H1 (cell line): ENCODE data around the gene SPG11. TPM values are rescaled to one million over a fixed set of nuclear protein-coding genes. Genes with fewer than 3 reads are reported as not detected.

Experiments
- CTCF ChIA-PET: fragments of 300-600 bp; sonication (Branson Sonifier 250); formaldehyde crosslinking; loops from one replicate; lab custom pipeline; 2021; ENCODE audit not compliant: partially characterized antibody; lab: Charles Lee
- POLR2A ChIA-PET: fragments of 300-600 bp; sonication (Branson Sonifier 250); formaldehyde crosslinking; loops from one replicate; lab custom pipeline; 2021; ENCODE audit warnings: inconsistent platforms; ENCODE audit not compliant: partially characterized antibody; lab: Charles Lee
- DNase-seq, 2 experiments: peaks; one replicate each; pipeline versions ENCODE4 v3.0.0 to v3.0.0-alpha.2; 2010 to 2022; ENCODE audit warnings: low spot score in 2 of 2, low read depth in 1 of 2, mixed read lengths in 1 of 2
- FAIRE-seq: peaks from 2 replicates; lab custom pipeline; 2011; peaks lifted over from hg19 to GRCh38; lab: Jason Lieb, UNC
- H2AFZ ChIP-seq: 2 replicates; pipeline ENCODE4 v1.8.1; 2012; ENCODE audit warnings: low read length, inconsistent platforms
- H2AK5ac ChIP-seq: 2 replicates; pipeline ENCODE4 v1.6.1; 2013; ENCODE audit warnings: low read depth, low read length
- H2BK120ac ChIP-seq: replicated peaks from 2 replicates; pipeline ENCODE3; 2013; ENCODE audit warnings: low read depth, low read length, inconsistent platforms
- H2BK12ac ChIP-seq: 2 replicates; pipeline ENCODE4 v1.6.1; 2013; ENCODE audit warnings: low read depth, low read length
- H2BK15ac ChIP-seq: 2 replicates; pipeline ENCODE4 v1.6.1; 2013; ENCODE audit warnings: low read length
- H2BK20ac ChIP-seq: 2 replicates; pipeline ENCODE4 v1.6.1; 2013; ENCODE audit warnings: low read length
- H2BK5ac ChIP-seq: 2 replicates; pipeline ENCODE4 v1.6.1; 2013; ENCODE audit warnings: low read depth, low read length
- H3K14ac ChIP-seq: 2 replicates; pipeline ENCODE4 v1.6.1; 2013; ENCODE audit warnings: inconsistent platforms; ENCODE audit not compliant: insufficient read length
- H3K18ac ChIP-seq: 2 replicates; pipeline ENCODE4 v1.6.1; 2013; ENCODE audit warnings: low read length; ENCODE audit errors: extremely low read depth
- H3K23ac ChIP-seq: 2 replicates; pipeline ENCODE4 v1.6.1; 2013; ENCODE audit warnings: inconsistent platforms; ENCODE audit not compliant: insufficient read length
- H3K23me2 ChIP-seq: 2 replicates; pipeline ENCODE4 v1.6.1; 2013; ENCODE audit warnings: low read depth, low read length
- H3K27ac ChIP-seq: 2 replicates; pipeline ENCODE4 v1.6.1; 2011; ENCODE audit warnings: low read depth, low read length, inconsistent platforms
- H3K27me3 ChIP-seq, 4 experiments: replicated peaks in 1 of 4; 1 replicate in 1 of 4; 2 replicates in 3 of 4; pipeline versions ENCODE4 v1.6.1 to v1.8.1; 2011 to 2013; ENCODE audit warnings: low read length in 3 of 4, mild to moderate bottlenecking in 3 of 4, inconsistent platforms in 2 of 4, mixed read lengths in 2 of 4, moderate library complexity in 1 of 4; ENCODE audit not compliant: control insufficient read depth in 3 of 4, insufficient read depth in 3 of 4; ENCODE audit errors: extremely low read depth in 1 of 4
- H3K36me3 ChIP-seq, 4 experiments: 2 replicates each; pipeline versions ENCODE4 v1.6.1 to v1.8.1; 2011 to 2013; ENCODE audit warnings: mild to moderate bottlenecking in 4 of 4, low read length in 3 of 4, moderate library complexity in 2 of 4, control low read depth in 1 of 4, inconsistent platforms in 1 of 4; ENCODE audit not compliant: insufficient read depth in 4 of 4, control insufficient read depth in 2 of 4
- H3K4ac ChIP-seq: replicated peaks from 2 replicates; pipeline ENCODE3; 2013; ENCODE audit warnings: low read length, low read depth, mixed read lengths, inconsistent platforms; ENCODE audit not compliant: insufficient read length
- H3K4me1 ChIP-seq, 4 experiments: replicated peaks in 1 of 4; 1 replicate in 1 of 4; 2 replicates in 3 of 4; pipeline versions ENCODE4 v1.6.1 to v1.8.1; 2011 to 2013; ENCODE audit warnings: low read length in 3 of 4, inconsistent platforms in 2 of 4, mixed read lengths in 1 of 4; ENCODE audit not compliant: insufficient read depth in 4 of 4, control insufficient read depth in 3 of 4
- H3K4me2 ChIP-seq, 2 experiments: 2 replicates each; pipeline versions ENCODE4 v1.6.1 to v1.8.1; 2011 to 2013; ENCODE audit warnings: low read depth in 2 of 2, low read length in 2 of 2, control low read depth in 1 of 2, inconsistent platforms in 1 of 2, mild to moderate bottlenecking in 1 of 2; ENCODE audit not compliant: insufficient read depth in 1 of 2
- H3K4me3 ChIP-seq, 4 experiments: fragments of 200-600, 300-600 bp in 1 of 4; sonication (generic), shearing (Covaris generic), sonication (Bioruptor Twin) in 1 of 4; 2 replicates each; pipeline versions ENCODE4 v1.5.1 to v1.8.1; 2011 to 2016; ENCODE audit warnings: low read length in 4 of 4, low read depth in 3 of 4, control low read depth in 2 of 4, inconsistent platforms in 2 of 4, mild to moderate bottlenecking in 2 of 4, mixed read lengths in 1 of 4, moderate library complexity in 1 of 4; ENCODE audit not compliant: insufficient read depth in 2 of 4; ENCODE audit errors: extremely low read depth in 1 of 4
- H3K56ac ChIP-seq: replicated peaks from 2 replicates; pipeline ENCODE3; 2013; ENCODE audit warnings: low read depth, mild to moderate bottlenecking, mixed read lengths, low read length, inconsistent platforms; ENCODE audit not compliant: insufficient read length
- H3K79me1 ChIP-seq: 2 replicates; pipeline ENCODE4 v1.6.1; 2013; ENCODE audit warnings: low read depth, low read length, control low read depth
- H3K79me2 ChIP-seq, 2 experiments: 2 replicates each; pipeline versions ENCODE4 v1.6.1 to v1.8.1; 2012 to 2013; ENCODE audit warnings: low read length in 2 of 2, mild to moderate bottlenecking in 2 of 2, inconsistent platforms in 1 of 2; ENCODE audit not compliant: insufficient read depth in 2 of 2, control insufficient read depth in 1 of 2
- H3K9ac ChIP-seq, 4 experiments: replicated peaks in 1 of 4; 1 replicate in 1 of 4; 2 replicates in 3 of 4; pipeline versions ENCODE4 v1.6.1 to v1.8.1; 2011 to 2013; ENCODE audit warnings: low read depth in 3 of 4, low read length in 3 of 4, control low read depth in 2 of 4, mild to moderate bottlenecking in 2 of 4, moderate library complexity in 2 of 4, inconsistent platforms in 1 of 4; ENCODE audit errors: extremely low read depth in 1 of 4
- H3K9me3 ChIP-seq, 2 experiments: 2 replicates each; pipeline versions ENCODE4 v1.6.1 to v1.8.1; 2012 to 2013; ENCODE audit warnings: mild to moderate bottlenecking in 2 of 2, moderate library complexity in 2 of 2, control low read depth in 1 of 2, inconsistent platforms in 1 of 2, low read depth in 1 of 2, low read length in 1 of 2, mixed read lengths in 1 of 2; ENCODE audit not compliant: insufficient read depth in 2 of 2
- H4K20me1 ChIP-seq, 2 experiments: replicated peaks in 1 of 2; 2 replicates each; pipeline versions ENCODE3 to v1.8.1; 2011 to 2013; ENCODE audit warnings: inconsistent platforms in 2 of 2, low read length in 2 of 2, mild to moderate bottlenecking in 1 of 2; ENCODE audit not compliant: insufficient read depth in 2 of 2, control insufficient read depth in 1 of 2
- H4K5ac ChIP-seq: 2 replicates; pipeline ENCODE4 v1.6.1; 2013; ENCODE audit warnings: low read length, low read depth, mixed read lengths, inconsistent platforms; ENCODE audit not compliant: insufficient read length
- H4K8ac ChIP-seq: 2 replicates; pipeline ENCODE4 v1.8.0; 2013; ENCODE audit warnings: mild to moderate bottlenecking, moderate library complexity, low read length, inconsistent platforms; ENCODE audit not compliant: insufficient read depth; ENCODE audit errors: extremely low read depth
- H4K91ac ChIP-seq: replicated peaks from 2 replicates; pipeline ENCODE3; 2013; ENCODE audit warnings: low read length, mixed read lengths, inconsistent platforms; ENCODE audit not compliant: insufficient read length
- ASH2L ChIP-seq: fragments of 200-600, 300-600 bp; sonication (generic); IDR thresholded peaks from one replicate; pipeline ENCODE4 v1.7.1; 2017; ENCODE audit warnings: low read length
- CHD1 ChIP-seq: IDR thresholded peaks from 2 replicates; pipeline ENCODE4 v1.6.1; 2012; ENCODE audit warnings: low read depth, low read length, improper control_type of control experiment
- HDAC6 ChIP-seq: IDR thresholded peaks from one replicate; pipeline ENCODE4 v1.7.1; 2012; ENCODE audit warnings: low read depth, mild to moderate bottlenecking, inconsistent platforms, low read length, moderate library complexity
- JUND ChIP-seq: IDR thresholded peaks from 2 replicates; pipeline ENCODE4 v1.6.1; 2011; ENCODE audit warnings: mild to moderate bottlenecking, improper control_type of control experiment, low read length
- POLR2A ChIP-seq, 2 experiments: IDR thresholded peaks; 1 replicate in 1 of 2; 2 replicates in 1 of 2; pipeline ENCODE4 v1.6.1; 2011; ENCODE audit warnings: low read depth in 2 of 2, low read length in 2 of 2, mild to moderate bottlenecking in 2 of 2; ENCODE audit errors: control extremely low read depth in 1 of 2
- RBBP5 ChIP-seq: IDR thresholded peaks from 2 replicates; pipeline ENCODE4 v1.7.1; 2012; ENCODE audit warnings: low read depth, mild to moderate bottlenecking, inconsistent platforms, low read length, moderate library complexity, borderline replicate concordance
- SIN3A ChIP-seq, 2 experiments: IDR thresholded peaks in 1 of 2; conservative IDR thresholded peaks in 1 of 2; 2 replicates each; pipeline ENCODE4 v1.6.1; 2011 to 2012; ENCODE audit warnings: low read length in 2 of 2, improper control_type of control experiment in 1 of 2, low read depth in 1 of 2, mild to moderate bottlenecking in 1 of 2
- WGBS, 2 experiments: shearing (Covaris generic) in 1 of 2; methylation state at CpG; one replicate each; pipeline versions ENCODE4 v1.1.6 to v1.1.7; 2013 to 2015; ENCODE audit warnings: low lambda C conversion rate in 2 of 2, mixed read lengths in 2 of 2, inconsistent platforms in 1 of 2, low coverage in 1 of 2, missing lambda C conversion rate in 1 of 2; ENCODE audit not compliant: insufficient replicate concordance in 2 of 2, insufficient coverage in 1 of 2, insufficient read length in 1 of 2; ENCODE audit errors: extremely low coverage in 1 of 2, missing lambda C conversion rate in 1 of 2; 5-methylcytosine and 5-hydroxymethylcytosine counted together
- polyA plus RNA-seq, 7 experiments: library from polyadenylated mRNA; depleted of rRNA in 3 of 7; stranded (reverse) in 5 of 7; unstranded in 2 of 7; fragments of >200 nt in 5 of 7; fragments of 200-250 nt in 2 of 7; gene quantifications; 1 replicate in 5 of 7; 2 replicates in 1 of 7; 4 replicates in 1 of 7; pipeline versions ENCODE4 v1.2.1 to v1.2.3, GENCODE V29; 2011 to 2013; ENCODE audit warnings: missing spikeins in 2 of 7, mixed read lengths in 2 of 7
- total RNA-seq: library from RNA; stranded (reverse); fragmentation: NEBNext Ultra II Directional; extraction: Animal tissue kit (Norgen Biotek cat#: 25700); gene quantifications from 2 replicates; pipeline ENCODE4 v1.2.1, GENCODE V29; 2021

The SPG11 gene
- total and polyA plus RNA-seq, 2 of the 8 experiments (the other 6 are each of a cell fraction or from before 2014, with no cell fraction given) = 37.1 to 38.6 TPM

DNA sequence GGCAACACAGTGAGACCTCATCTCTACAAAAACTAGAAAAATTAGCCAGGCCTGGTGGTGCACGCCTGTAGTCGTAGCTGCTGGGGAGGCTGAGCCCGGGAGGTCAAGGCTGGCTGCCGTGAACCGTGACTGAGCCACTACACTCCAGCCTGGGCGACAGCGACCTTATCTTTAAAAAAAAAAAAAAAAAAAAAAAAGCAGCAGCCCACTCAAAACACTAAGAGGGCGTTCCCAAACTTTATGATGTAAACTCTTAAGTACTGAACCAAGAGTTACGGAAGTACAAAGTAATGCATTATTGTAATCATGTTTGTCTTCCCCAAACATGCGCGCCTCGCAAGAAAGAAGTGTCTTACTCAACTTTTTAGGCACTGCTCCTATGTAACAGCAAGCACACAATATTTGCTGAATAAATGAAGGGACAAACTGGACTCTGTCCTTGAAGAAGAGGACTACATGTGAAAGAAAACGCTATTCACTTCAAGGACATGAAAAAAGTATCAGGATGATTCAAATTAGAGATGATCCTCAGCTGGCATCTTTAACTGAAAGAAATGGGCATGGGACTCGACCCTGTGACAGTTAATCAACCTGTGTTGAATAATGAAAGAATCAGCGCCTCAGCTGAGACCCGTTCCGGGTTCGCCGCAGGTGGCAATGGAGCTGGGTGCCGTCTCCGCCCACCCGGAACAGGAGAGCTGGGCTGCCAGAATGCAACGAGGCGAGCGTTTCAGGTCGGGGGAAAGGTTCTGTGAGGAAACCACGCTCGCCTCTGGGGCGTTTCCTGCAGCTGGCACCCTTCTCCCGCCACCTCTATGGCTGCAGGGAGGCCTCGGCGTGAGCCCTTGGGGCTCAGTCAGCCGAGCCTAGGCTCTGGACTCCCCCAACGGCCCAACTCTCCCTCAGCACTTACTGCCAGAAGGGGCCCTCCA, 718 bp downstream of the SPG11 start:
- no peak overlapping the region for H2BK20ac ChIP-seq
- H4K8ac ChIP-seq = peak overlapping the region; percentile 87
- H3K4me2 ChIP-seq = peak overlapping the region; percentile 80 to 85
- CTCF ChIA-PET = interaction anchor here (0.7 to 6.5 kb wide), 26 partner anchors 10 to 744 kb away, joined by 3 to 87 read pairs (median 5); partner anchors contain the start of genes B2M, PATL2 and TRIM69
- peaks cover 0 to 1% (median 0%) of the 10 kb centered on the region in 4 experiments; a peak in 3 of 7 replicates for H3K4me1 ChIP-seq
- H2BK120ac ChIP-seq = peak overlapping the region; percentile 60
- H2AFZ ChIP-seq = peak overlapping the region; percentile 53; the same call in 1 of the 2 replicates
- DNase-seq = no peak
- H2AK5ac ChIP-seq = no peak overlapping the region
- H2BK15ac ChIP-seq = peak overlapping the region; percentile 49; the same call in 1 of the 2 replicates
- H3K23ac ChIP-seq = no peak overlapping the region
- peak overlapping the region; percentile 71; the same call in 1 of the 2 replicates for H2BK5ac ChIP-seq
- H3K14ac ChIP-seq = no peak overlapping the region
- no peaks in the 10 kb centered on the region for H3K9me3 ChIP-seq
- TF ChIP-seq SIN3A (conservative IDR thresholded peaks at IDR 0.05 in 1 of 2, IDR thresholded peaks at IDR 0.05 in 1 of 2; ENCODE audit: low read depth in 1 of 2, low read length in 2 of 2) (peak; percentile 53 to 89; a peak in 2 of 4 replicates), CHD1 (no peak), JUND (no peak), HDAC6 (no peak), RBBP5 (no peak), ASH2L (no peak), POLR2A (IDR thresholded peaks at IDR 0.05; ENCODE audit: control extremely low read depth in 1 of 2, low read depth in 2 of 2, low read length in 2 of 2) (peak in 1 of 2 experiments; percentile 30; a peak in 1 of 3 replicates)
- peak overlapping the region; percentile 82 for H3K27ac ChIP-seq
- no peak overlapping the region for H3K56ac ChIP-seq
- H3K9ac ChIP-seq = peak overlapping the region; percentile 43 to 85 (median 81)
- H3K27me3 ChIP-seq = no peaks in the 10 kb centered on the region
- peaks cover 0 to 9% of the 10 kb centered on the region in 2 experiments; a peak in 2 of 4 replicates for H3K79me2 ChIP-seq
- H3K4ac ChIP-seq = peak overlapping the region; percentile 96
- H4K20me1 ChIP-seq = no peaks in the 10 kb centered on the region
- POLR2A ChIA-PET = interaction anchor here (0.8 to 3.0 kb wide), 14 partner anchors 10 to 126 kb away, joined by 3 to 20 read pairs (median 6); partner anchors contain the start of genes B2M, EIF3J and PATL2
- H4K5ac ChIP-seq = no peak overlapping the region
- 28% methylated on average over 34 of the region's 34 CpGs; no CpG with 5 or more reads in 1 of the 2 experiments for WGBS, 2 experiments
- peaks cover 2% of the 10 kb centered on the region for H3K23me2 ChIP-seq
- H3K18ac ChIP-seq = peak overlapping the region; percentile 44
- H2BK12ac ChIP-seq = no peak overlapping the region
- H3K79me1 ChIP-seq = no peaks in the 10 kb centered on the region
- H3K4me3 ChIP-seq = peak overlapping the region; percentile 53 to 94 (median 88)
- H3K36me3 ChIP-seq = peaks cover 2 to 19% (median 6%) of the 10 kb centered on the region in 4 experiments; a peak in 5 of 8 replicates
- H4K91ac ChIP-seq = no peak overlapping the region
- FAIRE-seq = no peak
